B cell (primary cell): ENCODE results near the gene AGR2. TPM values are rescaled to one million over a fixed set of nuclear protein-coding genes. Genes with fewer than 3 reads are reported as not detected.
A peak's percentile ranks its signal among the peaks of the same experiment; 100 is the strongest.

Source experiments
- ATAC-seq: fragments of 200-7000 bp; cut with Tn5 transposase; one replicate; pipeline ENCODE4 v1.10.0; 2021; ENCODE audit warnings: low read depth, mild to moderate bottlenecking, moderate number of reproducible peaks, moderate library complexity
- CTCF ChIA-PET: fragments of 350-600 bp; sonication (Branson Sonifier 250); formaldehyde crosslinking; loops from one replicate; lab custom pipeline; 2021; ENCODE audit warnings: antibody characterized with exemption, inconsistent platforms; lab: Charles Lee
- POLR2A ChIA-PET: fragments of 350-600 bp; sonication (Branson Sonifier 250); formaldehyde crosslinking; loops from one replicate; lab custom pipeline; 2021; ENCODE audit warnings: antibody characterized with exemption; lab: Charles Lee
- DNase-seq: peaks from one replicate; pipeline ENCODE4 v3.0.0; 2013
- H2AFZ ChIP-seq: 2 replicates; pipeline ENCODE4 v1.6.1; 2012; ENCODE audit warnings: mild to moderate bottlenecking, low read depth, low read length; ENCODE audit not compliant: insufficient read depth, poor library complexity, severe bottlenecking
- H3K27ac ChIP-seq, 2 donors: 1 replicate in 1 of 2; 2 replicates in 1 of 2; pipeline ENCODE4 v1.5.1; 2012 to 2013; ENCODE audit warnings: low read length in 2 of 2, mild to moderate bottlenecking in 2 of 2, moderate library complexity in 1 of 2
- H3K27me3 ChIP-seq, 4 experiments: fragments of 200-600 bp in 1 of 4; sonication (generic) in 1 of 4; replicated peaks in 1 of 4; 1 replicate in 2 of 4; 2 replicates in 2 of 4; pipeline versions ENCODE4 v1.6.1 to v1.7.0; 2013 to 2016; ENCODE audit warnings: low read length in 3 of 4, mild to moderate bottlenecking in 2 of 4, mixed read lengths in 1 of 4, moderate library complexity in 1 of 4; ENCODE audit not compliant: insufficient read depth in 4 of 4, control insufficient read depth in 3 of 4; ENCODE audit errors: control extremely low read depth in 1 of 4
- H3K36me3 ChIP-seq, 2 experiments: replicated peaks in 1 of 2; 1 replicate in 1 of 2; 2 replicates in 1 of 2; pipeline versions ENCODE4 v1.6.1 to v1.7.1; 2013; ENCODE audit warnings: low read length in 1 of 2; ENCODE audit not compliant: insufficient read depth in 2 of 2, control insufficient read depth in 1 of 2; ENCODE audit errors: control extremely low read depth in 1 of 2, extremely low read depth in 1 of 2
- H3K4me1 ChIP-seq, 2 donors: fragments of 200-600 bp in 1 of 2; sonication (generic) in 1 of 2; 1 replicate in 1 of 2; 2 replicates in 1 of 2; pipeline versions ENCODE4 v1.5.1 to v1.6.1; 2013 to 2017; ENCODE audit warnings: low read length in 2 of 2; ENCODE audit not compliant: control insufficient read depth in 2 of 2, insufficient read depth in 2 of 2
- H3K4me2 ChIP-seq: replicated peaks from 2 replicates; pipeline ENCODE3; 2012; ENCODE audit warnings: mild to moderate bottlenecking, low read depth, low read length; ENCODE audit not compliant: poor library complexity, severe bottlenecking
- H3K4me3 ChIP-seq, 5 experiments: fragments of 200-600 bp in 1 of 5; sonication (generic) in 1 of 5; 1 replicate in 3 of 5; 2 replicates in 2 of 5; pipeline versions ENCODE4 v1.5.1 to v1.7.0; 2011 to 2016; ENCODE audit warnings: low read length in 4 of 5, mild to moderate bottlenecking in 4 of 5, low read depth in 2 of 5, control low read depth in 1 of 5, moderate library complexity in 1 of 5; ENCODE audit not compliant: insufficient read depth in 1 of 5; ENCODE audit errors: control extremely low read depth in 1 of 5, extremely low read depth in 1 of 5
- H3K79me2 ChIP-seq: fragments of 200-600 bp; sonication (generic); one replicate; pipeline ENCODE4 v1.6.0; 2016; ENCODE audit warnings: low read length; ENCODE audit not compliant: control insufficient read depth, insufficient read depth
- H3K9ac ChIP-seq: fragments of 200-600 bp; sonication (generic); 2 replicates; pipeline ENCODE4 v1.6.1; 2017; ENCODE audit warnings: mild to moderate bottlenecking, low read length, moderate library complexity
- H3K9me3 ChIP-seq, 3 donors: one replicate each; pipeline versions ENCODE4 v1.6.1 to v1.7.1; 2013; ENCODE audit warnings: low read length in 2 of 3; ENCODE audit not compliant: control insufficient read depth in 2 of 3, insufficient read depth in 1 of 3; ENCODE audit errors: control extremely low read depth in 1 of 3
- H4K20me1 ChIP-seq: 2 replicates; pipeline ENCODE4 v1.6.0; 2012; ENCODE audit warnings: mild to moderate bottlenecking, low read length; ENCODE audit not compliant: insufficient read depth, control insufficient read depth, poor library complexity, severe bottlenecking
- H3K27ac Mint-ChIP-seq: one replicate; pipeline ENCODE4 v1.8.0; 2021; ENCODE audit warnings: mixed read lengths
- H3K27me3 Mint-ChIP-seq: one replicate; pipeline ENCODE4 v1.8.0; 2021; ENCODE audit warnings: mixed read lengths
- H3K4me1 Mint-ChIP-seq: one replicate; pipeline ENCODE4 v1.8.0; 2021; ENCODE audit warnings: mixed read lengths
- H3K4me3 Mint-ChIP-seq: one replicate; pipeline ENCODE4 v1.8.0; 2021; ENCODE audit warnings: mixed read lengths
- H3K9me3 Mint-ChIP-seq: one replicate; pipeline ENCODE4 v1.8.0; 2022; ENCODE audit warnings: mixed read lengths; ENCODE audit not compliant: insufficient read depth
- EZH2 ChIP-seq: IDR thresholded peaks from 2 replicates; pipeline ENCODE4 v1.6.1; 2012; ENCODE audit warnings: borderline replicate concordance, low read depth, mild to moderate bottlenecking, moderate library complexity, low read length; ENCODE audit not compliant: insufficient read depth, poor library complexity, severe bottlenecking
- WGBS: methylation state at CpG from one replicate; pipeline ENCODE4 v1.1.5; 2013; ENCODE audit warnings: missing lambda C conversion rate; ENCODE audit not compliant: insufficient coverage; 5-methylcytosine and 5-hydroxymethylcytosine counted together
- intact Hi-C: fragments of 100-400 bp; cut with micrococcal nuclease; formaldehyde crosslinking; loops from one replicate; pipeline ENCODE4 v1.10.0; 2022
- polyA plus RNA-seq: library from polyadenylated mRNA; depleted of rRNA; stranded (reverse); fragments of >200 nt; gene quantifications from 2 replicates; pipeline ENCODE4 v1.2.3, GENCODE V29; 2012
- total RNA-seq, 2 donors: library from RNA; stranded (reverse); fragments of 120-200 nt in 1 of 2; gene quantifications; 1 replicate in 1 of 2; 2 replicates in 1 of 2; pipeline versions ENCODE4 v1.2.3 to v1.2.4, GENCODE V29; 2013 to 2022
- TF ChIP-seq, protein P1 (sequence below): fragments of 200-600 bp; IDR thresholded peaks from one replicate; pipeline ENCODE4 v1.8.0; 2022; ENCODE audit warnings: antibody characterized with exemption, mild to moderate bottlenecking

Gene AGR2
- total and polyA plus RNA-seq, 2 donors (not counting 1 experiment from before 2014, with no cell fraction given): not detected

DNA sequence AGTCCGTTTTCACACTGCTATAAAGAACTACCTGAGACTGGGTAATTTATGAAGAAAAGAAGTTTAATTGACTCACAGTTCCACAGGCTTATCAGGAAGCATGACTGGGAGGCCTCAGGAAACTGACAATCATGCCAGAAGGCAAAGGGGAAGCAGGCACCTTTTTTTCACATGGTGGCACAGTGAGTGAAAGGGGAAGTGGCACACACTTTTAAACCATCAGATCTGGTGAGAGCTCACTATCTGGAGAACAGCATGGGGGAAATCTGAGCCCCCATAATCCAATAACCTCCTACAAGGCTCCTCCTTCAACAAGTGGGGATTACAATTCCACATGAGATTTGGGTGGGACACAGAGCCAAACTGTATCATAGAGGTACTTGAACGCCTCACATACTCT is 47.0 kb upstream of the AGR2 start:
- no CpG with 5 or more reads among the region's 2 CpGs for WGBS
- Histone ChIP-seq H3K9me3 (no peaks in the 10 kb centered on the region), H3K36me3 (no peaks in the 10 kb centered on the region), H3K9ac (peak overlapping the region; percentile 1), H3K4me3 (no peak overlapping the region), H3K27ac (no peak overlapping the region), H3K4me1 (peaks cover 10 to 13% of the 10 kb centered on the region in 2 donors), H3K4me2 (peak overlapping the region; percentile 69), H2AFZ (no peak overlapping the region), H4K20me1 (no peaks in the 10 kb centered on the region), H3K79me2 (no peaks in the 10 kb centered on the region), H3K27me3 (no peaks in the 10 kb centered on the region)
- peak overlapping the region; percentile 55 for H3K4me3 Mint-ChIP-seq
- H3K4me1 Mint-ChIP-seq: peaks cover 14% of the 10 kb centered on the region
- no peaks in the 10 kb centered on the region for H3K9me3 Mint-ChIP-seq
- CTCF ChIA-PET: no interaction called here
- ATAC-seq (peak; percentile 72), DNase-seq (peak; percentile 59)
- intact Hi-C loops: loop anchor here (2.0 kb wide), 1 partner anchor 51 kb away; no protein-coding TSS in a partner anchor
- POLR2A ChIA-PET: interaction anchor here (0.7 kb wide), 1 partner anchor 1690 kb away, joined by 5 read pairs; no protein-coding TSS in a partner anchor
- H3K27me3 Mint-ChIP-seq: no peaks in the 10 kb centered on the region
- TF ChIP-seq, protein P1, sequence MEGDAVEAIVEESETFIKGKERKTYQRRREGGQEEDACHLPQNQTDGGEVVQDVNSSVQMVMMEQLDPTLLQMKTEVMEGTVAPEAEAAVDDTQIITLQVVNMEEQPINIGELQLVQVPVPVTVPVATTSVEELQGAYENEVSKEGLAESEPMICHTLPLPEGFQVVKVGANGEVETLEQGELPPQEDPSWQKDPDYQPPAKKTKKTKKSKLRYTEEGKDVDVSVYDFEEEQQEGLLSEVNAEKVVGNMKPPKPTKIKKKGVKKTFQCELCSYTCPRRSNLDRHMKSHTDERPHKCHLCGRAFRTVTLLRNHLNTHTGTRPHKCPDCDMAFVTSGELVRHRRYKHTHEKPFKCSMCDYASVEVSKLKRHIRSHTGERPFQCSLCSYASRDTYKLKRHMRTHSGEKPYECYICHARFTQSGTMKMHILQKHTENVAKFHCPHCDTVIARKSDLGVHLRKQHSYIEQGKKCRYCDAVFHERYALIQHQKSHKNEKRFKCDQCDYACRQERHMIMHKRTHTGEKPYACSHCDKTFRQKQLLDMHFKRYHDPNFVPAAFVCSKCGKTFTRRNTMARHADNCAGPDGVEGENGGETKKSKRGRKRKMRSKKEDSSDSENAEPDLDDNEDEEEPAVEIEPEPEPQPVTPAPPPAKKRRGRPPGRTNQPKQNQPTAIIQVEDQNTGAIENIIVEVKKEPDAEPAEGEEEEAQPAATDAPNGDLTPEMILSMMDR: no peak
- no peak for TF ChIP-seq EZH2
- H3K27ac Mint-ChIP-seq: peak overlapping the region; percentile 53

DNA sequence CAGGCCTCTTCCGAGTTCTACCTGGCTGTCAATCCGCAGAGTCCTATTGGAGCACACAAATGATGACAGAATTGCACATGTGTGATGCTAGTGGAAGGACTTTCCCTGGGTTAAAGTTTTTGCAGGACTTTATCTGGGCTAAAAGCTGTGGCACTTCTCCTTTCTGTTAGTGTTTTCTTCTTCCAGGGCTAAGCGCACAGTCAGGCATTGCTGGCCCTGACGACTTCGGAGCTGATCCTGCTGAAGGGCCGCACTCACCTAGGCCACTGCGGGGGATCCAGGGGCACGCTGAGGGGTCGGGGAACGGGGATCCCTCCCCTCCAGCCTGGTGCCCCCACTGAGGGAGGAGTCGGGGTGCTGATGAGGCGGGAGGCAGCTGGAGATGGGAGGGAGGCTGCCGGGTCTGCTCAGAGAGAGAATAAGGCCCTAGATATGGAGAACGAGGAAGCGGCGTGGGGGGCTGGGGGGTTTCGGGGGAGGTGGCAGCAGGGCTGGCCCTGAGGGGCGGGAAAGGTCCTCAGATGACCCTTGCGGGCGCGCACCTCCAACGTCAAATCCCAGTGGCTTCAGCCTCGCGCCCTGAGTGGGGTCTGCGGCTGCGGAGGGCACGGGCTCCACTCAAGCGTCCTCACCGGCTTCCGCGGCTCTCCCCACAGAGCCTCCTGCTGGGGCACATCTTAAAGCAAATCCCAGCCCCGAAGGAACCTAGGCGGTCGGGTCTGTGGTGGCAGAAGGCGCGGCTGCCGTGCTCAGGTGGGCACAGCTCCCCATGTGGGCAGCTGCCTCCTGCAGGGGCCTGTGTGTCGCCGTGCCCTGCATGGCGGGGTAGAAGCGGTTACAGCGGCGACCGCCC is 46.0 kb upstream of the AGR2 start:
- CTCF ChIA-PET: interaction anchor here (0.6 kb wide), 1 partner anchor 75 kb away, joined by 3 read pairs; no protein-coding TSS in a partner anchor
- peak; percentile 62 for ATAC-seq
- H3K27ac Mint-ChIP-seq: peak overlapping the region; percentile 21

More for the DNA sequence above, 46.0 kb upstream of the AGR2 start:
- Histone ChIP-seq H3K79me2 (no peaks in the 10 kb centered on the region), H3K4me2 (peak overlapping the region; percentile 69), H3K36me3 (no peaks in the 10 kb centered on the region), H3K27me3 (no peaks in the 10 kb centered on the region), H3K9me3 (no peaks in the 10 kb centered on the region), H3K9ac (no peak overlapping the region), H3K27ac (no peak overlapping the region), H3K4me1 (peaks cover 10 to 13% of the 10 kb centered on the region in 2 donors), H4K20me1 (no peaks in the 10 kb centered on the region), H3K4me3 (peak overlapping the region in 3 of 5 experiments; percentile 8 to 34 (median 32)), H2AFZ (peak overlapping the region; percentile 55)
- 44% methylated on average over 36 of the region's 44 CpGs for WGBS
- DNase-seq: peak; percentile 45
- Mint-ChIP-seq H3K4me1 (peaks cover 14% of the 10 kb centered on the region), H3K9me3 (no peaks in the 10 kb centered on the region), H3K27me3 (no peaks in the 10 kb centered on the region), H3K4me3 (peak overlapping the region; percentile 76)
- POLR2A ChIA-PET: no interaction called here
- intact Hi-C loops: loop anchor here (2.0 kb wide), 1 partner anchor 50 kb away; no protein-coding TSS in a partner anchor
- TF ChIP-seq EZH2: no peak
- TF ChIP-seq, protein P1: no peak
